Measurements from ENCODE around the gene ATP11B. TPM values are rescaled to one million over a fixed set of nuclear protein-coding genes. Genes with fewer than 3 reads are reported as not detected.

Gene ATP11B
- total and polyA plus RNA-seq, 2 experiments from 2014 or later: 5.8 to 24.7 TPM

- H3K27me3 ChIP-seq (ENCODE audit: insufficient read depth): no peaks in the 10 kb centered on the region
- H4K20me1 ChIP-seq (replicated peaks; ENCODE audit: insufficient read depth): no peaks in the 10 kb centered on the region
- Mint-ChIP-seq H3K27ac (no peak overlapping the region), H3K9me3 (no peaks in the 10 kb centered on the region), H3K27me3 (ENCODE audit: insufficient read depth, low read depth, poor library complexity) (no peaks in the 10 kb centered on the region), H3K36me3 (ENCODE audit: low read depth) (no peaks in the 10 kb centered on the region), H3K4me3 (no peak overlapping the region), H3K4me1 (peaks cover 4% of the 10 kb centered on the region; the same call in 2 of the 3 replicates)
- no peak overlapping the region for H2AFZ ChIP-seq
- peak; percentile 63 for ATAC-seq
- H3K9me2 ChIP-seq (ENCODE audit: insufficient read depth): no peaks in the 10 kb centered on the region
- H3F3A ChIP-seq (replicated peaks; ENCODE audit: low read depth): no peaks in the 10 kb centered on the region
- H3K36me3 ChIP-seq (ENCODE audit: insufficient read depth): no peaks in the 10 kb centered on the region
- H3K79me2 ChIP-seq (replicated peaks; ENCODE audit: insufficient read depth): no peaks in the 10 kb centered on the region
- no peaks in the 10 kb centered on the region for H3K4me1 ChIP-seq (ENCODE audit: insufficient read depth)
- no peak overlapping the region for H3K4me3 ChIP-seq
- no peak overlapping the region for H3K27ac ChIP-seq (ENCODE audit: low read depth)
- H3K4me2 ChIP-seq: no peak overlapping the region
- TF ChIP-seq, protein P1, sequence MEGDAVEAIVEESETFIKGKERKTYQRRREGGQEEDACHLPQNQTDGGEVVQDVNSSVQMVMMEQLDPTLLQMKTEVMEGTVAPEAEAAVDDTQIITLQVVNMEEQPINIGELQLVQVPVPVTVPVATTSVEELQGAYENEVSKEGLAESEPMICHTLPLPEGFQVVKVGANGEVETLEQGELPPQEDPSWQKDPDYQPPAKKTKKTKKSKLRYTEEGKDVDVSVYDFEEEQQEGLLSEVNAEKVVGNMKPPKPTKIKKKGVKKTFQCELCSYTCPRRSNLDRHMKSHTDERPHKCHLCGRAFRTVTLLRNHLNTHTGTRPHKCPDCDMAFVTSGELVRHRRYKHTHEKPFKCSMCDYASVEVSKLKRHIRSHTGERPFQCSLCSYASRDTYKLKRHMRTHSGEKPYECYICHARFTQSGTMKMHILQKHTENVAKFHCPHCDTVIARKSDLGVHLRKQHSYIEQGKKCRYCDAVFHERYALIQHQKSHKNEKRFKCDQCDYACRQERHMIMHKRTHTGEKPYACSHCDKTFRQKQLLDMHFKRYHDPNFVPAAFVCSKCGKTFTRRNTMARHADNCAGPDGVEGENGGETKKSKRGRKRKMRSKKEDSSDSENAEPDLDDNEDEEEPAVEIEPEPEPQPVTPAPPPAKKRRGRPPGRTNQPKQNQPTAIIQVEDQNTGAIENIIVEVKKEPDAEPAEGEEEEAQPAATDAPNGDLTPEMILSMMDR (conservative IDR thresholded peaks at IDR 0.05; ENCODE audit: low read depth in 2 of 2): peak; percentile 33 to 54
- TF ChIP-seq, protein P2, sequence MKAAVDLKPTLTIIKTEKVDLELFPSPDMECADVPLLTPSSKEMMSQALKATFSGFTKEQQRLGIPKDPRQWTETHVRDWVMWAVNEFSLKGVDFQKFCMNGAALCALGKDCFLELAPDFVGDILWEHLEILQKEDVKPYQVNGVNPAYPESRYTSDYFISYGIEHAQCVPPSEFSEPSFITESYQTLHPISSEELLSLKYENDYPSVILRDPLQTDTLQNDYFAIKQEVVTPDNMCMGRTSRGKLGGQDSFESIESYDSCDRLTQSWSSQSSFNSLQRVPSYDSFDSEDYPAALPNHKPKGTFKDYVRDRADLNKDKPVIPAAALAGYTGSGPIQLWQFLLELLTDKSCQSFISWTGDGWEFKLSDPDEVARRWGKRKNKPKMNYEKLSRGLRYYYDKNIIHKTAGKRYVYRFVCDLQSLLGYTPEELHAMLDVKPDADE (IDR thresholded peaks at IDR 0.05): no peak
- DNase-seq (ENCODE audit: low spot score): peak; percentile 42
Observed at GRCh38 chr3:182904164-182904563, 110.9 kb downstream of the ATP11B start.

DNA sequence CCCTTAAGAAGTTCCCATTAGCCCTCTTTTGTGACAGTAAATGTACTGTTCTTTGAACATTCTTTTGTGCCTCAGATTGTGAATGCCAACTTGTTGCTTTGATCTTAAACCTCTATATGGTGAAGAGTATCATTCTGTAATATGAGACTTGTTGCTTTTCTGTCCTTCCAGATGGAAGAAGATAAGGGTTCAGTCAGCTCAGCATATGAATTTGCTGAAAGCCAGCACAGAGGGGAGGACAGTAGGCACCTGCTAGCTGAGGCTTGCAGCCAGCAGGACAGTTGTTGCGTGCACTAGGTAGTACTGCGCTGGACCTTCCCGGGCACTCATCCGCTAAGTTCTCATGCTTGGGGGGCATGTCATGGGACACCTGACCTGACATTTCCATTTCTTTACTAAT lies 112.3 kb downstream of the ATP11B start:
- no peak overlapping the region for H3K27ac Mint-ChIP-seq
- ATAC-seq (no peak), DNase-seq (ENCODE audit: low spot score) (no peak)
- no peaks in the 10 kb centered on the region for H3K27me3 Mint-ChIP-seq (ENCODE audit: insufficient read depth, low read depth, poor library complexity)
- Histone ChIP-seq H3K79me2 (replicated peaks; ENCODE audit: insufficient read depth) (no peaks in the 10 kb centered on the region), H3K27me3 (ENCODE audit: insufficient read depth) (no peaks in the 10 kb centered on the region), H3K27ac (ENCODE audit: low read depth) (no peak overlapping the region), H3K36me3 (ENCODE audit: insufficient read depth) (no peaks in the 10 kb centered on the region), H3K4me1 (ENCODE audit: insufficient read depth) (no peaks in the 10 kb centered on the region), H3K4me3 (no peak overlapping the region), H2AFZ (no peak overlapping the region), H3K4me2 (no peak overlapping the region), H4K20me1 (replicated peaks; ENCODE audit: insufficient read depth) (no peaks in the 10 kb centered on the region), H3F3A (replicated peaks; ENCODE audit: low read depth) (no peaks in the 10 kb centered on the region), H3K9me2 (ENCODE audit: insufficient read depth) (no peaks in the 10 kb centered on the region)
- H3K36me3 Mint-ChIP-seq (ENCODE audit: low read depth): no peaks in the 10 kb centered on the region
- no peak overlapping the region for H3K4me3 Mint-ChIP-seq
- peaks cover 4% of the 10 kb centered on the region; the same call in 2 of the 3 replicates for H3K4me1 Mint-ChIP-seq
- H3K9me3 Mint-ChIP-seq: no peaks in the 10 kb centered on the region
- TF ChIP-seq ZNF114 (CRISPR knock-in tag; IDR thresholded peaks at IDR 0.05) (no peak), EZH2 (IDR thresholded peaks at IDR 0.05; ENCODE audit: low read depth, unreplicated experiment) (no peak), NANOG (IDR thresholded peaks at IDR 0.05; ENCODE audit: borderline replicate concordance) (no peak), STAT1 (IDR thresholded peaks at IDR 0.05; ENCODE audit: unreplicated experiment) (no peak), EZH2phosphoT487 (IDR thresholded peaks at IDR 0.05; ENCODE audit: unreplicated experiment) (no peak), CREB1 (CRISPR knock-in tag; IDR thresholded peaks at IDR 0.05; ENCODE audit: low read depth) (no peak), ZNF462 (CRISPR knock-in tag; IDR thresholded peaks at IDR 0.05) (no peak), POLR2AphosphoS5 (IDR thresholded peaks at IDR 0.05; ENCODE audit: low read depth) (no peak)
- TF ChIP-seq, protein P1 (conservative IDR thresholded peaks at IDR 0.05; ENCODE audit: low read depth in 2 of 2): no peak
